GM19452 (cell line): Measurements from ENCODE around the gene CHRDL2.
"Not testable (repeated sequence)": the region's sequence is repeated elsewhere in the genome, so short reads cannot be mapped to it uniquely, and the experiment has no call there.

Experiments
- ATAC-seq: cut with Tn5 transposase; IDR thresholded peaks from one replicate; pipeline ENCODE4 v1.9.1; 2021; ENCODE audit not compliant: unreplicated experiment

The CHRDL2 gene, protein sequence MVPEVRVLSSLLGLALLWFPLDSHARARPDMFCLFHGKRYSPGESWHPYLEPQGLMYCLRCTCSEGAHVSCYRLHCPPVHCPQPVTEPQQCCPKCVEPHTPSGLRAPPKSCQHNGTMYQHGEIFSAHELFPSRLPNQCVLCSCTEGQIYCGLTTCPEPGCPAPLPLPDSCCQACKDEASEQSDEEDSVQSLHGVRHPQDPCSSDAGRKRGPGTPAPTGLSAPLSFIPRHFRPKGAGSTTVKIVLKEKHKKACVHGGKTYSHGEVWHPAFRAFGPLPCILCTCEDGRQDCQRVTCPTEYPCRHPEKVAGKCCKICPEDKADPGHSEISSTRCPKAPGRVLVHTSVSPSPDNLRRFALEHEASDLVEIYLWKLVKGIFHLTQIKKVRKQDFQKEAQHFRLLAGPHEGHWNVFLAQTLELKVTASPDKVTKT

GRCh38 chr11:74731301-74732094, at the start of gene CHRDL2:
Gene CHRDL2 (minus strand): TSS chr11:74731426. CDS start chr11:74730888, 538 bp downstream.
- ATAC-seq = no peak

GRCh38 chr11:74780248-74781005, 49.2 kb upstream of the CHRDL2 start:
- ATAC-seq = no peak

DNA sequence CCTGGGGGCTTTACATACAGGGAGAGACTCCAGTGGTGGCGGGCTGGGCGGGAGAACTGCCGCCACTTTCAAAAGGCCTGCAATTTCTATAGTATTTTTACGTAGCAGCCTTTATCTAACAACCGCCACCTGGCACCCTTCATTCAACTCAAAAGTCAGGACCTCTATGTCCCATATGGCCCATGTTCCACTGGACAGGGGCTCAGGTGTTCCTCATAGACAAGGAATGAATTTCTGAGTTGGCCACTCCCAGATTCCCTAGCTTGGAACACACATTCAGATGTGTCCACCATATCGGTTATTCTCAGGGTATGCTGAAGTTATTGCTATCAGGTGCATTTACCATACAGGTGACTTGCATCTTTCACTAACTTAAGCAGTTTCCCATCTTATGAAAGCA, 47.4 kb upstream of the CHRDL2 start:
- no peak for ATAC-seq

DNA sequence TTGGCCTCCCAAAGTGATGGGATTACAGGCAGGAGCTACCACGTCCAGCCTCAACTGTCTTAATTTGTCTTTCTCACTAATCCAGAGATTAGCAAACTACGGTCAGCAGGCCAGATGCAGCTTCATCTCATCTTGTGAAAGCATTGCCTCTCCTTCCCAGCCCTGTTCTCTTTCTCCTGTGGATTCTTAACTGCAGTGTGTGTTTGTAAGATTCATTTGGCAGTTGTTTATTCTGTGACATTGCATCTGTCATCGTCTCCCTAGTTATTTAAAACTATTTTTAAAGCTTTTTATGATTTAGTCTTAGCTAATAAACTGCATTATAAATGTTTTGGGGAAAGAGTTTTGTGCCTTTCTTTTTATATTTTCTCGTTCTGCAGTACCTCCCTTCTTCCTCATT, 46.7 kb upstream of the CHRDL2 start:
- no peak for ATAC-seq

- no peak for ATAC-seq
Measured at GRCh38 chr11:74777038-74777437, 45.8 kb upstream of the CHRDL2 start.

DNA sequence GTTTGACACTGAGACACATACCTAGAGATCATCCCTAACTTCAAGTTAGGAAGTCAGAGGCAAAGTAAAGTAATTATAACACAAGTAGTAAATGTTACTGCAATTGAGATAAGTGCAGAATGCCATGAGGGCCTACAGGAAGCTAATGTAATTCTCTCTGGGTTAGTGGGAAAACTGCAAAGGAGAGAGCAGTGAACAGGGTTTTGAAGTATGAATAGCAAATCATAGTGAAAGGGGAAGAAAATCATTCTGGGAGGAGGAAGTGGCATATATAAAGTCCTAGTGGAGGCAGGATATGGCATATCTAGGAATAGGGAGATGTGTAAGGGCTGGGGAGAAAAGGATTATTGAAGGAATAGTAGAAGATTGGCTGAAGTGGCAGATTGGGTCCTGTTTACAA, 45.3 kb upstream of the CHRDL2 start:
- ATAC-seq = no peak

- ATAC-seq = no peak
Measured at GRCh38 chr11:74775762-74776161, 44.5 kb upstream of the CHRDL2 start.

DNA sequence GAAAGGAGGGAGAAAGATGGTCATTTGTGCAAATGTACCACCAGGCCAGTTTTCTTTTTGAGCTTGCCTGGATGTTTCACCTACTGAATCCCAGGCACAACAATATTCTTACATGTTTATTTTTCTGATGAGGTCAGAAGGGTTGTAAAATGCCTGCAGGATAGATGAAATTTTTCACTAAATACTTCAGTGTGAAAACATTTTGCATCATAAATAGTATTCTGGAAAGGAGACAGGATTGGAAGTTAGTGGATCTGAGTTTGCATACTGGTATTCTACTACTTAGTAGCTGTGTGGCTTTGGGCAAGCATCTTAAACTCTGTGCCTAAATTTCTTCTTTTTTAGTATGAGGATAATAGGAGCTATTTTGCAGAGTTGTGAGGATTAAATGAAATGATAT, 42.2 kb upstream of the CHRDL2 start:
- no peak for ATAC-seq

GRCh38 chr11:74771139-74771538, 39.9 kb upstream of the CHRDL2 start:
- no peak for ATAC-seq

DNA sequence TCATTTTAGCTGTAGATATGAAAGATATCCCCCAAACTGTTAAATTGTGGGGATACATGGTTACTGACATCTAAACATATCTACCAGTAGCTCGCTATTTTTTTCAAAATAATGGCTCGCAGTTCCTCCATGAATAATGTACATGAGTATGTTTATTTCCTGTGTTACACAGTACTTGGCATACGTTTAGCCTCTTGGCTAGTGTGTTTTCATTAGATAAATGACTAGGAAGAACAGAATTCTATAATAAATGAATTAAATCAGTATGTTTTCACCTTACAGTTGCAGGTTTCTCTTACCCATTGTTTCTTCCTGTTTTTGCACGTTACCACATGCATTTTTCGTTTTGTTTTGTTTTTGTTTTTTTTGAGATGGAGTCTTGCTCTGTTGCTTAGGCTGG, 39.2 kb upstream of the CHRDL2 start:
- no peak for ATAC-seq

DNA sequence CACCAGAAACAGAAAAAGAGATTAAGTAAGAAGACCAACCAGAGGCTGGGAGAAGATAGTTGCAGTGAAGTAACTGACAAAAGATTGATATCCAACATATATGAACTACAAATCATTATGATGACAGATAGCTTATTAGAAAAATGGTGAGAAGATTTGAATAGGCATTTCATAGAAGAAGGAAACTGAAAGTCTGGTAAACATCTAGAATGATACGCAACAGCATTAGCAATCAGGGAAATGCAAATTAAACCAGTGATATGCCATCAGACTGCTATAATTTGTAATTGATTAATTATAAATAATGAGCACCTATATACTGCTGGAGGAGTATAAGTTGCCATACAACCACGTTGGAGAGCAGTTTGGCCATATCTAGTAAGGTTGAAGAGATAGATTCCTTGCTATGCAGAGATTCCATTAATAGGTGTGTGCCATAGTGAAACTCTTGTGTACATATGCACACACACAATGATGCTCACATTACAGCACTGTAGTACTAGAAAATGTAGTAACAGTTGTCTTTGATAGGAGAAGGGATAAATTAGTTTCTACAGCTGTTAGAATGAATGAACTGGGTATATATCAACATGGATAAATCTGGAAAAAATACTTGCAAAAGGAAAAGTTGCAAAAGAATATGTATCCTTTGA, 38.0 kb upstream of the CHRDL2 start:
- no peak for ATAC-seq

DNA sequence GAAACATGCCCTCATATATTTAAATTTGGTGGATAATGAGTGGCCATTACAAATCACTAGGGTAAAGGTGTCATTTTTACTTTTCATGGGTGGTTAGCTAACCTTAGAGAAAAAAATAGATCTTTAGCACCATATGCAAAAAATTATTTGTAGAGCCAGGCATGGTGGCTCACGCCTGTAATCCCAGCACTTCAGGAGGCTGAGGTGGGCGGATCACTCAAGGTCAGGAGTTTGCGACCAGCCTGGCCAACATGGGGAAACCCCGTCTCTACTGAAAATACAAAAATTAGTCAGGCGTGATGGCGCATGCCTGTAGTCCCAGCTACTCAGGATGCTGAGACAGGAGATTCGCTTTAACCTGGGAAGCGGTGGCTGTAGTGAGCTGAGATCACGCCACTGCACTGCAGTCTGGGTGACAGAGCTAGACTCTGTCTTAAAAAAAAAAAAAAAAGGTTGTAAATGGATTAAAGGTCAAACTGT, 37.0 kb upstream of the CHRDL2 start:
- peak; percentile 74 for ATAC-seq

- no peak for ATAC-seq
Measured at GRCh38 chr11:74766905-74767304, 35.7 kb upstream of the CHRDL2 start.

GRCh38 chr11:74756571-74756970, 25.3 kb upstream of the CHRDL2 start:
- no peak for ATAC-seq

DNA sequence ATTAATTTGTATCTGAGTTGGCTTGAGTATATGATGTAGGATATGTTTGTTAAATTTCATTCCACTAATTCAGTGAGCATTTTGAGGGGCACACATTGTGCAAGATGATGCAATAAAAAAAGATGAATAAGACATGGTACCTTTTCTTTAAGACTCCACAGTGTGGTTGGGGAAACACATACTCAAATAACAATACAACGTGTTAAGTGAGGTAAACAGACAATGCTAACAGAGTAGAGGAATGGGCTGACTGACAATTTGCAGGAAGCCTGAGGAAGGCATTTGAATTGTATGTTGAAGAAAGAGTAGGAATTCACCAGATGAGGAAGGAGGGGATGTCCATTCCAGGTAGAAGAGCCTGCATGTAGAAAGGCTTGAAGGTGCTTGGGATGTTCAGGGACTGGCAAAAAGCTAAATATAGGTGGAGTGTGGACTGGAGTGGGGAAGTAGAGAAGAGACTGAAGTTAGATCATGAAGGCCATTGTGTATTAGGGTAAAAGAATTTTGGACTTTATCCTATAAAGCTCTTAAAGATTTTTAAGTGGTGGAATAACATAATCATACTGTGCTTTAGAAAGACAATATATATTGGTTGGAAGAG, 24.3 kb upstream of the CHRDL2 start:
- ATAC-seq = no peak

GRCh38 chr11:74754507-74755252, 23.5 kb upstream of the CHRDL2 start:
- no peak for ATAC-seq

DNA sequence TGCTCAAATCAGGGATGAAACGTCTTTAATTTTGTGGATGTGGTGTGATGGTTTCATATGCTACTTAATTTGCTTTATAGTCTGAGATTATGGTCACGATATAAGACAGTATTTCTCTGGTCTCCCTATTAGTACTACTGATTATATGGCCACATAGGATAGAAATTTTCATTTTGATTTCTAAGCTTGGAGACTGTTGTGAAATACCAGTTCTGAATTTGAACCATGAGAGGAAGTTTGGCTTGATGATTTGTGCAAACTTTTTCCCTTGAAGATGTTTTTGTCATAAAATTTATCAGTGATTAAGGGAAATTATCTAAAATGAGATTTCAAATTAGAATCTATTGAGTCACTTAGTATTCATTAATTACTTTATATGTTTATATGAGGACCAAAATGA, 20.1 kb upstream of the CHRDL2 start:
- ATAC-seq = no peak

DNA sequence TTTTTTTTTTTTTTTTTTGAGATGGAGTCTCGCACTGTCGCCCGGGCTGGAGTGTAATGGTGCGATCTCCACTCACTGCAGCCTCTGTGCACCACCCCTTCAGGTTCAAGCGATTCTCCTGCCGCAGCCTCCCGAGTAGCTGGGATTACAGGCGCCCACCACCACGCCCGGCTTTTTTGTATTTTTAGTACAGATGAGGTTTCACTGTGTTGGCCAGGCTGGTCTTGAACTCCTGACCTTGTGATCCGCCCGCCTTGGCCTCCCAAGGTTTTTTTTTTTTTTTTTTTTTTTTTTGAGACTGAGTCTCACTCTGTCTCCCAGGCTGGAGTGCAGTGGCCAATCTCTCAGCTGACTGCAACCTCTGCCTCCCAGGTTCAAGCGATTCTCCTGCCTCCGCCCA, 19.4 kb upstream of the CHRDL2 start:
- not testable (repeated sequence) for ATAC-seq

- no peak for ATAC-seq
Measured at GRCh38 chr11:74749965-74750296, 18.7 kb upstream of the CHRDL2 start.
